HS-27A (cell line): ENCODE measurements around the gene CSTB.
A peak's percentile ranks its signal among the peaks of the same experiment; 100 is the strongest.

Experiments used
- DNase-seq: peaks from one replicate; pipeline ENCODE4 v3.0.0-alpha.2; 2012; ENCODE audit warnings: low read depth, missing footprints

CSTB gene

GRCh38 chr21:43728467-43729390 is 47.4 kb downstream of the CSTB start:
- peak; percentile 93 for DNase-seq

GRCh38 chr21:43728154-43728466 is 48.0 kb downstream of the CSTB start:
- DNase-seq: no peak

- no peak for DNase-seq
These were observed 48.5 kb downstream of the CSTB start for GRCh38 chr21:43727519-43728153.

- DNase-seq: no peak
These were observed 49.2 kb downstream of the CSTB start for GRCh38 chr21:43726686-43727518.
